ENCODE data around the gene SULT1A4.
"Not testable (repeated sequence)": the region's sequence is repeated elsewhere in the genome, so short reads cannot be mapped to it uniquely, and the experiment has no call there.

Gene SULT1A4

DNA sequence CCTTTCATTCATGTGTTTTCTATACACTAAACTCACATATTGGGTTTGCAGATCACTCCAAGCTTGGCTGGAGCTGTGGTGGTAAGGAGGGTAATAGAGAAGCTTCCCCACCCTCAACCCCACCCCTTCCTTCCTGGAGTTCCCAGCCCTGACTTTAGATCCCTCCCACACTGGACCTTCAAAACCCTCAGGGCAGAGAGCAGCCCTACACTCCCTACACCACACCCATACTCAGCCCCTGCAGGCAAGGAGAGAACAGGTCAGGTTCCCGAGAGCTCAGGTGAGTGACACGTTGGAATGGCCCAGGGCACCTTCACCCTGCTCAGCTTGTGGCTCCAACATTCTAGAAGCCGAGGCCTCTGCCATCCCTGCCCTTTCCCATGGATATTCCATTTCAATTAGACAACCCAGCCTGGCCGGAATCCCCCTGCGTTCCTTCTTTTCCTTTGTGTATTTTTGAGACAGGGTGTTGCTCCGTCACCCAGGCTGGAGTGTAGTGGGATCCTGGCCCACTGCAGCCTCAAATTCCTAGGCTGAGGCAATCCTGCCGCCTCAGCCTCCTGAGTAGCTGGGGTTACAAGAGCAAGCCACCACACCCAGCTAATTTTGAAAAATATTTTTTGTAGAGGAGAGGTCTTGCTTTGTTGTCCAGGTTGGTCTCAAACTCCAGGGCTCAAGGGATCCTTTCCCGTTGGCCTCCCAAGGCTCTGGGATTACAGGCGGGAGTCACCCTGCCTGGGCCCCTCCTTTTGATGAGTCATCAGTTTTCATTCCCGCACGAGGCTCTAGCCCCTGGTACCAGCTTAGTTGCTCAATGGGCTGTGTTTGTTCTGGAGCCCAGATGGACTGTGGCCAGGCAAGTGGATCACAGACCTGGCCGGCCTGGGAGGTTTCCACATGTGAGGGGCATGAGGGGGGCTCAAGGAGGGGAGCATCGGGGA is at the start of gene SULT1A4:
TSS of gene SULT1A4 (plus strand) at position 208 of the 941 bp plus-strand sequence. CDS start 1,473 bp downstream, outside the sequence.
- DNase-seq, result not testable (repeated sequence)

DNA sequence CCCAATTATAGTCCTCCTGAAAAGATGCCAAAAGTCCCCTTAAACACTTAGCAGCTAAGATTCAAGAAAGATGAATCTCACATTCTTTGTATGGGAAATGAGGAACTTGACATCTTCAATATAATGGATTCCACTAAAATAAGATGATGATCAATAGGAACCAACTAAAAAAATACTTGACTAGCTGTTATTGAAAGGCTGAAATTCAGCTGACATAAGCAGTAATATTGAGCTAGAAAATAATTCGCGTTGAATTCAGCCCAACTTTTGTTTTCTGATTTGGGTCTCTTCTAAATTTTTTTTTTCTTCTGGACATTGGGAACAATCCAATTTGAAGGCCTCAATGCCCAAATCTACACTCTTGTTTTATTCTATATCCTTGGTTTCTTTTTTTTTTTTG is 36.1 kb upstream of the SULT1A4 start:
- DNase-seq, result not testable (repeated sequence)

DNA sequence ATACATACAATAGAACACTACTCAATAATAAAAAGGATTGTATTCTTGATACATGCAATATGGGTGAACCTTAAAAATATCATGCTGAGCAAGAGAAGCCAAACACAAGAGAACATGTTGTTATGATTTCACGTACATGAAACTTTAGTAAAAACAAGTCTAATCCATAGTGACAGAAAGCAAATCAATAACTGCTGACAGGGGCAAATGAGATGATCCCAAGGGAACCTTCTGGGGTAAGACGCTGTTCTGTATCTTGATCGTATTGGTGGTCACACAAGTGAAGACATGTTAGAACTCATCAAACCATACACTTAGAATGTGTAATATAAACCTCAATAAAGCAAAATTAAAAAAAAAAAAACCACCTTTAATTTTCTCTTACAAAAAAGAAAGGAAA is 34.3 kb upstream of the SULT1A4 start:
- not testable (repeated sequence) for DNase-seq

DNA sequence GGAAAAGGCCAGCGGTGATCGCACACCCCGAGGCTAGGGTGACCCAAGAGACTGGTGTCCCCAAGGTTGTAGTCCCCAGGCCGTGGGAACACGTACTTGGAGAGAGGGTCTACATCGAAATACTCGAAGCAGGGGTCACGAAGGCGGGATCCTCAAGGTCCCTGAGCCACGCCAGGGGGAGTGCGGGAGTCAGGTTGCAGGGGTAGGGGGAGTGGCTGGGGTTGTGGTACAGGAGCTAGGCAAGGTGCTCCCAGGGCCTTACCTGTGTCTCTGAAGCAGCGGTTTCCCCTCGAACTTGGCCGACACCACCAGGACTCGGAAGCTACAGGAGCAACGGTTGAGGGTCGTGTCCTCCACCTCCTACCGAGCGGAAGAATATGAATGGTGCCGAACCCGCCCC is 6.0 kb upstream of the SULT1A4 start:
- DNase-seq, result not testable (repeated sequence)

DNA sequence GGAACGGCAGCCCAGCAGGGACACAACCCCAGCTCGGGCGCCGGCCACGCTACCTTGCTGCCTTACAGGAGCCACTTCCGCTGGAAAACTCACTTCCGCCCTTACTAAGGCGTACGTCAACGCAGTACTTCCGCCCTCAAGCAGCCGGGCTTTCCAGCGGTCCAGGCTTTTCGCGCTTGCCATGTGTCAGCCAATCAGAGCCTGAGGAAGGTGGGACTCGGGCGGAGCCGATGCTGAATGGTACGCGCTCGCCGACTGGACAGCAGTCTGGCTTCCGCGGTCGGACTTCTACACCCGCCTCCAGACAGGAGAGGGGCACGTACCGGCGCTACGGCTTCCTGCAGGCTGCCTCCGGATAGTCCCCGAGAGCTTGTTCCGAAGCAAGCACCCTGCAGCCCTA is 5.4 kb upstream of the SULT1A4 start, which contains the start of the genes BOLA2 and SLX1B:
TSS of gene BOLA2 (minus strand) at position 83 of the 400 bp plus-strand sequence. CDS start 98 bp downstream, outside the sequence.
TSS of gene SLX1B (plus strand) at position 265 of the 400 bp plus-strand sequence.
- DNase-seq, result not testable (repeated sequence)

DNA sequence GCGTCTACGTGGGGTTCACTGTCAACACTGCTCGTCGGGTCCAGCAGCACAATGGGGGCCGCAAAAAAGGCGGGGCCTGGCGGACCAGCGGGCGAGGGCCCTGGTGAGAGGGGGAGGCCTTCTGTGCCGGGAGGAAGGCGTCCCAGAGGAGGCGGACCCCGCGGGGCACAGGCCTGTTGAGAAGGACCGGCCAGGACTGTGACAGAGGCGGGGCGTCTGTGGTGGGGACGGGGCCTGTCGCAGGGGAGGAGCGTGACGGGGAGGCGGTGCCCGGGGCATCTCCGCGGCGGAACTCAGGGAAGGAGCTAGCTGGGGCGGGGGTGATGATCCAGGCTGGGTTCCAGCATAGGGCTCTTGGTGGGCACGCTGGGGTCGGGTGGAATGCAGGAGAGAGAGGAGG is 4.9 kb upstream of the SULT1A4 start:
- DNase-seq, result not testable (repeated sequence)

DNA sequence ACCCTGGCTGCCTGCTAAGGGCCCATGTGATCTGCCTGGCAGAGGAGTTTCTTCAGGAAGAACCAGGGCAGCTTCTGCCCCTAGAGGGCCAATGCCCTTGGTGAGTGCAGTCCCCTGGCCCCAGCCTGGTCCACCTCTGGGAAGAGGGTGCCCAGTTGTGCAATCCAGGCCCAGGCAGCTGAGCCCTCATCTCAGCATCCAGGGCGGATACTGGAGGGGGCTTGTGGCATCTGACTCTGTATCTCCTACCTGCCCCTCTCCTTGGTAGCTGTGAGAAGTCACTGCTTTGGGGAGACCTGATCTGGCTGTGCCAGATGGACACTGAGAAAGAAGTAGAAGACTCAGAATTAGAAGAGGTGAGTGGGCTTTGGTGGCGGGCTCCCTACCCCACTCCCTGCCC is 2.1 kb upstream of the SULT1A4 start:
- not testable (repeated sequence) for DNase-seq

DNA sequence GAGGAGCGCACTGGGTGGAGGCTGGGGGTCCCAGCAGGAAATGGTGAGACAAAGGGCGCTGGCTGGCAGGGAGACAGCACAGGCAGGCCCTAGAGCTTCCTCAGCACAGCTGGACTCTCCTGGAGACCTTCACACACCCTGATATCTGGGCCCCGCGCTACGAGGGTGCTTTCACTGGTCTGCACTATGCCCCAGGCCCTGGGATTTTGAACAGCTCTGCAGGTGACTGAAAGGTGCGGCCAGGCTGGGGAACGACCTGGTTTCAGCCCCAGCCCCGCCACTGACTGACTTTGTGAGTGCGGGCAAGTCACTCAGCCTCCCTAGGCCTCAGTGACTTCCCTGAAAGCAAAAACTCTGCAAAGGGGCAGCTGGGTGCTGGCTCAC is 926 bp downstream of the SULT1A4 start:
- not testable (repeated sequence) for DNase-seq

DNA sequence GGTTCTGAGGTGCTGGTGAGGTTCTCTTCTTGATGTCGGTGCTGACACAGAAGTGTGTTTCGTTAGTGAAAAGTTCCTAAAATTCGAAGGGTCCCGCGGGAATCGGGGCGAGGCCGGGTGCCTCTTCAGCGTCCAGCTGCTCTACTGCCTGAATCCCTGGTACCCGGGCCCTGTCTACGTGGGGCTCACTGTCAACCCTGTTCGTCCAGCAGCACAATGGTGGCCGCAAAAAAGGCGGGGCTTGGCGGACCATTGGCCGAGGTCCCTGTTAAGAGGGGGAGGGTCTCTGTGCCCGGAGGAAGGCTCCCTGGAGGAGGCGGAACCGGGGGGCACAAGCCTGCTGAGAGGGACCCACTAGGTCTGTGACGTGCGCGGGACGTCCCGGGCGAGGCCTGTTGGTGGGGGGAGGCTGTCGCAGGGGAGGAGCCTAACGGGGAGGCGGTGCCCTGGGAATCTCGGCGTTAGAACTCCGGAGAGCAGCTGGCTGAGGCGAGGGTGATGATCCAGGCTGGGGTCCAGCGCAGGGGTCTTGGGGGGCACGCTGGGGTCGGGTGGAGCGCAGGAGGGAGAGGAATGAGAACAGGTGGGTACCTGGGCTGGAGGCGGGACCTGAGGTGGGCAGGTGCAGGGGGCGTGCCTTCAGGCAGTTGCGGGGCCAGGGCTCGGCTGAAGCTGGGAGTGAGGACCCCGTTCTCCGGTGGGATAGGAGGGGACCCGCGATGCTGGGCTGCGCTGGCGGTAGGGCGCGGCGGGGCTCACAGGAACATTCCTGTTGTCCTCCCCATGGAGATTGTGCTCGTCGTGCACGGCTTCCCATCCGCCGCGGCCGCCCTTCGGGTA is 6.5 kb downstream of the SULT1A4 start:
- DNase-seq, result not testable (repeated sequence)

DNA sequence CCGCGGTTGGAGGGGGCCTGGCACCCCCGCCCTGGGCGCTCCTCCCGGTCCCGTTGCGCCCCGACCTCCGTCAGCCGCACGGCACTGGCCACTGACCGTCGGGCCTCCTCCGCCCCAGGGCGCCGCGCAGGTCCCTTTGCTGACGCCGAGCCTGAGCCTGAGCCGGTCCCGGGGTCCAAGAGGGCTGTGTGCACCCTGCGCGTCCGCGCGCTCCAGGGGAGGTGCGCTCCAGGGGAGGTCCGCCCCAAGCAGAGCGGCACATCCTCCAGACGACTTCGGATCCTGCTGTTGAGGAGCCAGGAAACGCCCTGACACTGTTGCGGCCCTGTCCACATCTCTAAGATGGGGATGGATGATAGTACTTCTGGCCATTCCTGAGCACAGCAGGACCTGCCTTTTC is 7.2 kb downstream of the SULT1A4 start:
- not testable (repeated sequence) for DNase-seq

DNA sequence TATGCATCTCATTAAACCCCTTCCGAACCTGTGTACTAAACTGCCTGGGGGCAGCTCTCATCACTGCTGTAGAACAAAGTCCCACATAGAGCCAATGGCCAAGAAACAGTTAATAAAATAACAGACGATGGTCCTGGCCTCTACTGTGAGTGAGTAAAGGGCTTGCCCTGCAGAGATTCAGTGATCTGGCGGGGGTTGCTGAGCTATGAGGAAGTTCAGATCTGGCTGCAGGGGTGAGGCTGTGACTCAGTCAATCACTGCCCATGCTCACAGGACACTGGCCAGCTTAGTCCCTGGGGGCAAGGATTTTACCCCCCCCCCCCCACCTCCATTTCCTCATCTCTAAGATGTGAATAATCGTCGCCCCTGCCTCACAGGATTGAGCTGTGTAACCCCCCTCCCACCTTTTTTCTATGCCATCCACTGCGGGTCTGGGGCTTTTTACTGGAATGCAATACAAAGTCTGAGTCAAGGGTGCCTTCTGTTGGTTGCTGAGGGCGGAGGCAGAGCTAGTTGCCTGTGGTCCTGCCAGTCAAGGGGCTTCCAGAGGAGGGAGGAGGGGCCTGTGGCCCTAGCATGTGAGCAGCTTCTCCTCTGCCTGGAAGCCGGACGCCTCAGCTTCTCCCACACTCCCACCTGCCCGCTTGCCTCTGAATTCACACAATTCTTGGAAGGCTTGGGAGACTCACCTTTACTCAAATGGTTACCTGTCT is 8.1 kb downstream of the SULT1A4 start:
- DNase-seq, result not testable (repeated sequence)

DNA sequence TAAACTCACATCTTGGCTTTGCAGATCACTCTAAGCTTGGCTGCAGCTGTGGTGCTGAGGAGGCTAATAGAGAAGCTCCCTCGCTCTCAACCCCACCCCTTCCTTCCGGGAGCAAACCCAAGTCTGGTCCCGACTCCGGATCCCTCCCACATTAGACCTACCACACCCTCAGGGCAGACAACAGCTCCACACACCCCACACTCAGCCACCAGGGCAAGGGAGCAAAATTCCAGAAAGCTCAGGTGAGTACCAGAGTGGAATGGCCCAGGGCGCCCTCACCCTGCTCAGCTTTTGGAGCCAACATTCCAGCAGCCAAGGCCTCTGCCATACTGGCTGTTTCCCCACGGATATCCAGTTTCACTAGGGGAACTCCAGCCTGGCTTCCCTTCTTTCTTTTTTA is 9.9 kb downstream of the SULT1A4 start:
- not testable (repeated sequence) for DNase-seq

DNA sequence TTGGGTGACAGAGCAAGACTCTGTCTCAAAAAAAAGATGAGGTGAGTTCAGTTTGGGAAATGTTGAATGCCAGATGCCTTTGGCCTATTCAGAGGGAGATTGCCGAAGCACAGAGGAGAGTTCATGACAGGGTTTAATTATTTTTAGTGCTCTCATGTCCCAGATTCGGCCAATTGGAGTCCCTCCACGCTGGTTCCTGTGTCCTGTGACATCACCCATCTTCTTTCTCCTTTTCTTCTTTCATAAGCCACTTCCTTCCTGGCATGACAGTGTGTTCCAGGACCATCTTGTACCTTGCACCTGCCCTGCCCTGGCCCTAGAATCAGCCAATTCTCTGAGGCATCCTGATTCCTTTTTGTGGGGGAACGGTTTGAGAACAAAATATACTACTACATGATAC is 12.4 kb downstream of the SULT1A4 start:
- not testable (repeated sequence) for DNase-seq

DNA sequence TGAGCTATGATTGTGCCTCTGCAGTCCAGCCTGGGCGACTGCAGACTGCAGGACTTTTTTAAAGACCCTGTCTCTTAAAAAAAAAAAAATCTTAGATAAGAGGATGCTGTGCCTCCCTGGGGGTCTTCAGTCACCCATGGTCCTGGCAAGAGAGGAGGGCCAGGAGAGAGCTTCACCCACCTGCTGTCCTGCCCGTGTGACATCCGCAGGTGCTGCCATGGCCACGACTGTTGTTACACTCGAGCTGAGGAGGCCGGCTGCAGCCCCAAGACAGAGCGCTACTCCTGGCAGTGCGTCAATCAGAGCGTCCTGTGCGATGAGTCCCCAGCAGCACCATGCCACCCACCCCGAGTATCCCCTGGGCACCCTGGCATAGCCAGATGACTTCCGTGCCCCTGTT is 22.6 kb downstream of the SULT1A4 start:
- DNase-seq, result not testable (repeated sequence)

DNA sequence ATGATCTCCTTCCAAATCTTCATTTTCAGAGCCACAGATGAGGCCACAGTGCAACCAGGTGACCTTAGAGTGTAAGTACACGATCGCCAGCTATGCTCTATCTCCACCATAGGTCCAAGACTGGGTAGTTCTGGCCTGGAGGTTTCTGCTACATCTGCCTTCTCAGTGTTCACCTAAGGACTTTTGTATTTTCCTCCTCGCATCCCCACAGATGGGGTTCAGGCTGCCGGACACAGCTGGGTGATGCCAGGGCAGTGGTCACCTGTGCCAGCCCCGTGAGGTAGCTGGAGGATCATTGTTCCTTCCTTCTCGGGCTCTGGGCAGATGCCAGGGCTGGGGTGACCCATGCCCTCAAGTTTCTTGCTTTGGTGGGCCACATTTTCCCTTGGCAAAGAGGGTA is 46.6 kb downstream of the SULT1A4 start, which contains the start of gene NPIPB12:
TSS of gene NPIPB12 (minus strand) at position 101 of the 400 bp plus-strand sequence.
- not testable (repeated sequence) for DNase-seq
